Bronchial epithelial cell (primary cell): Measurements from ENCODE around the gene ADAMTS7. TPM values are rescaled to one million over a fixed set of nuclear protein-coding genes. Genes with fewer than 3 reads are reported as not detected.
A peak's percentile ranks its signal among the peaks of the same experiment; 100 is the strongest.

Experiments
- DNase-seq: peaks from one replicate; pipeline ENCODE4 v3.0.0-alpha.2; 2010; ENCODE audit warnings: low read depth
- FAIRE-seq: peaks from 2 replicates; lab custom pipeline; 2011; peaks lifted over from hg19 to GRCh38; lab: Jason Lieb, UNC
- H3K27me3 ChIP-seq: 2 replicates; pipeline ENCODE4 v1.5.1; 2011; ENCODE audit warnings: low read length; ENCODE audit not compliant: control insufficient read depth, insufficient read depth
- H3K36me3 ChIP-seq: 2 replicates; pipeline ENCODE4 v1.5.1; 2011; ENCODE audit warnings: low read length; ENCODE audit not compliant: control insufficient read depth, insufficient read depth
- H3K4me3 ChIP-seq: 2 replicates; pipeline ENCODE4 v1.5.1; 2011; ENCODE audit warnings: mild to moderate bottlenecking, low read depth, low read length, control low read depth
- total RNA-seq: library from RNA; depleted of rRNA; stranded (reverse); fragments of >200 nt; gene quantifications from 2 replicates; pipeline ENCODE4 v1.2.1, GENCODE V29; 2014
- TF ChIP-seq, protein P1 (sequence below): IDR thresholded peaks from 2 replicates; pipeline ENCODE4 v1.5.1; 2011; ENCODE audit warnings: mild to moderate bottlenecking, moderate library complexity, low read length, control low read depth, inconsistent platforms; ENCODE audit not compliant: insufficient read depth, severe bottlenecking

ADAMTS7 gene
- total RNA-seq, 1 donor from 2014 or later = 0.53 TPM

GRCh38 chr15:78810362-78811123 is 721 bp downstream of the ADAMTS7 start:
- Histone ChIP-seq H3K4me3 (peak overlapping the region; percentile 38), H3K27me3 (peaks cover 2% of the 10 kb centered on the region), H3K36me3 (no peaks in the 10 kb centered on the region)
- no peak for DNase-seq
- FAIRE-seq = no peak
- TF ChIP-seq, protein P1, sequence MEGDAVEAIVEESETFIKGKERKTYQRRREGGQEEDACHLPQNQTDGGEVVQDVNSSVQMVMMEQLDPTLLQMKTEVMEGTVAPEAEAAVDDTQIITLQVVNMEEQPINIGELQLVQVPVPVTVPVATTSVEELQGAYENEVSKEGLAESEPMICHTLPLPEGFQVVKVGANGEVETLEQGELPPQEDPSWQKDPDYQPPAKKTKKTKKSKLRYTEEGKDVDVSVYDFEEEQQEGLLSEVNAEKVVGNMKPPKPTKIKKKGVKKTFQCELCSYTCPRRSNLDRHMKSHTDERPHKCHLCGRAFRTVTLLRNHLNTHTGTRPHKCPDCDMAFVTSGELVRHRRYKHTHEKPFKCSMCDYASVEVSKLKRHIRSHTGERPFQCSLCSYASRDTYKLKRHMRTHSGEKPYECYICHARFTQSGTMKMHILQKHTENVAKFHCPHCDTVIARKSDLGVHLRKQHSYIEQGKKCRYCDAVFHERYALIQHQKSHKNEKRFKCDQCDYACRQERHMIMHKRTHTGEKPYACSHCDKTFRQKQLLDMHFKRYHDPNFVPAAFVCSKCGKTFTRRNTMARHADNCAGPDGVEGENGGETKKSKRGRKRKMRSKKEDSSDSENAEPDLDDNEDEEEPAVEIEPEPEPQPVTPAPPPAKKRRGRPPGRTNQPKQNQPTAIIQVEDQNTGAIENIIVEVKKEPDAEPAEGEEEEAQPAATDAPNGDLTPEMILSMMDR = no peak

- Histone ChIP-seq H3K4me3 (peak overlapping the region; percentile 38), H3K27me3 (peaks cover 2% of the 10 kb centered on the region), H3K36me3 (no peaks in the 10 kb centered on the region)
- DNase-seq (no peak), FAIRE-seq (no peak)
- TF ChIP-seq, protein P1 = no peak
These were observed 1.3 kb downstream of the ADAMTS7 start for GRCh38 chr15:78810003-78810361.

- H3K4me3 ChIP-seq = no peak overlapping the region
- H3K36me3 ChIP-seq = no peaks in the 10 kb centered on the region
- TF ChIP-seq, protein P1 = peak; percentile 44
- FAIRE-seq (no peak), DNase-seq (peak; percentile 14)
- peaks cover 5% of the 10 kb centered on the region for H3K27me3 ChIP-seq
These were observed 2.7 kb downstream of the ADAMTS7 start for GRCh38 chr15:78808550-78808949.

DNA sequence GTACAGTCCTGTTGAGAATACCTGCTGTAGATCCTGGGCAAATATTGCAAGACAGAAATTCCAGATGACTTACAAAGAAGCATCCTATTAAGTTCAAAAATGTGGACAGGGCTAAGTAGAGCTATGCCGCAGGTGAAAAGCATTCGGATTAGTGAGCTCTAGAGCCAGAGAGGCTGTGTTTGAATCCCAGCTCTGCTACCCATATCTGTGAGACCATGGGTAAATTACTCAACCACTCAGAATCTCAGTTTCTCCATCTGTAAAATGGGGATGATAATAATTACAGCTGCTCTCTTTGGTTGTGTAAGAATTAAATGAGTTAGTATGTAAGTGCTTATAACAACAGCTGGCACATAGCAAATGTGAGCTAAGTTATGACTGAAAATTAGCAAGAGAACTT is 3.9 kb downstream of the ADAMTS7 start:
- H3K27me3 ChIP-seq = peaks cover 5% of the 10 kb centered on the region
- H3K36me3 ChIP-seq = no peaks in the 10 kb centered on the region
- TF ChIP-seq, protein P1 = no peak
- no peak for DNase-seq
- no peak overlapping the region for H3K4me3 ChIP-seq
- no peak for FAIRE-seq

GRCh38 chr15:78804391-78804792 is 6.9 kb downstream of the ADAMTS7 start:
- peaks cover 2% of the 10 kb centered on the region for H3K27me3 ChIP-seq
- no peaks in the 10 kb centered on the region for H3K36me3 ChIP-seq
- TF ChIP-seq, protein P1 = no peak
- no peak for DNase-seq
- H3K4me3 ChIP-seq = no peak overlapping the region
- no peak for FAIRE-seq

DNA sequence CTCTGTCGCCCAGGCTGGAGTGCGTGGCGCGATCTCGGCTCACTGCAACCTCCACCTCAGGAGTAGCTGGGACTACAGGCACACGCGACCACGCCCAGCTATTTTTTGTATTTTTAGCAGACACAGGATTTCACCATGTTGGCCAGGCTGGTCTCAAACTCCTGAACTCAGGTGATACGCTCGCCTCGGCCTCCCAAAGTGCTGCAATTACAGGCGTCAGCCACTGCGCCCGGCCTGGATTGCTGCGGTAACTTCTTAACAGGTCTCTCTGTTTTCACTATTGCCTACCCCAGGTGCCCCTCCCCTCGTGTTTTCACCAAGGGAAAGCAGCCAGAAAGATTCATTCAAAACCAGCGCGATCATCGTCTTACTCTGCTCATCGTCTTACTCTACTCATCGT is 10.5 kb downstream of the ADAMTS7 start:
- Histone ChIP-seq H3K4me3 (no peak overlapping the region), H3K27me3 (peaks cover 2% of the 10 kb centered on the region), H3K36me3 (no peaks in the 10 kb centered on the region)
- FAIRE-seq (peak; percentile 23), DNase-seq (no peak)
- TF ChIP-seq, protein P1 = no peak
